ENCODE measurements around the gene TRIO.

The TRIO gene

GRCh38 chr5:14357441-14357840, 214.3 kb downstream of the TRIO start:
- no peak for DNase-seq (ENCODE audit: low read depth in 2 of 2)
- H3K4me3 ChIP-seq (replicated peaks in 1 of 2; ENCODE audit: low read depth in 2 of 2, low read length in 2 of 2), result no peak overlapping the region
- TF ChIP-seq CTCF (IDR thresholded peaks at IDR 0.05; ENCODE audit: low read depth, low read length), result no peak

- TF ChIP-seq CTCF (IDR thresholded peaks at IDR 0.05; ENCODE audit: low read depth, low read length), result no peak
- H3K4me3 ChIP-seq (replicated peaks in 1 of 2; ENCODE audit: low read depth in 2 of 2, low read length in 2 of 2), result no peak overlapping the region
- no peak for DNase-seq (ENCODE audit: low read depth in 2 of 2)
Measured at GRCh38 chr5:14357851-14358250, 214.7 kb downstream of the TRIO start.

- TF ChIP-seq CTCF (IDR thresholded peaks at IDR 0.05; ENCODE audit: low read depth, low read length), result no peak
- no peak overlapping the region for H3K4me3 ChIP-seq (replicated peaks in 1 of 2; ENCODE audit: low read depth in 2 of 2, low read length in 2 of 2)
- DNase-seq (ENCODE audit: low read depth in 2 of 2), result no peak
Measured at GRCh38 chr5:14358536-14358935, 215.4 kb downstream of the TRIO start.

- H3K4me3 ChIP-seq (replicated peaks in 1 of 2; ENCODE audit: low read depth in 2 of 2, low read length in 2 of 2), result no peak overlapping the region
- TF ChIP-seq CTCF (IDR thresholded peaks at IDR 0.05; ENCODE audit: low read depth, low read length), result no peak
- DNase-seq (ENCODE audit: low read depth in 2 of 2), result no peak
Measured at GRCh38 chr5:14359069-14360043, 216.2 kb downstream of the TRIO start.

- no peak for TF ChIP-seq CTCF (IDR thresholded peaks at IDR 0.05; ENCODE audit: low read depth, low read length)
- H3K4me3 ChIP-seq (replicated peaks in 1 of 2; ENCODE audit: low read depth in 2 of 2, low read length in 2 of 2), result no peak overlapping the region
- no peak for DNase-seq (ENCODE audit: low read depth in 2 of 2)
Measured at GRCh38 chr5:14362491-14362890, 219.3 kb downstream of the TRIO start.

GRCh38 chr5:14364096-14364495, 221.0 kb downstream of the TRIO start:
- no peak for TF ChIP-seq CTCF (IDR thresholded peaks at IDR 0.05; ENCODE audit: low read depth, low read length)
- DNase-seq (ENCODE audit: low read depth in 2 of 2), result peak in 1 of 2 donors; percentile 32
- H3K4me3 ChIP-seq (replicated peaks in 1 of 2; ENCODE audit: low read depth in 2 of 2, low read length in 2 of 2), result no peak overlapping the region

Measured in cardiac fibroblast (primary cell).